Activated CD8-positive, alpha-beta memory T cell treated with anti-CD3 and anti-CD28 coated beads for 24 hours (primary cell): ENCODE measurements around the gene GLCE.

Experiments
- DNase-seq: peaks from one replicate; pipeline ENCODE4 v3.0.0-alpha.2; 2020

Gene GLCE

GRCh38 chr15:69160141-69160993 lies at the start of gene GLCE:
GLCE (plus strand) TSS chr15:69160635; CDS start chr15:69255807, 95,172 bp downstream.
- peak; percentile 96 for DNase-seq

GRCh38 chr15:69114331-69114928 lies 46.0 kb upstream of the GLCE start:
- no peak for DNase-seq

- no peak for DNase-seq
Observed at GRCh38 chr15:69115031-69115430, 45.4 kb upstream of the GLCE start.

GRCh38 chr15:69116391-69116790 lies 44.0 kb upstream of the GLCE start:
- DNase-seq: no peak

GRCh38 chr15:69117431-69117871 lies 43.0 kb upstream of the GLCE start:
- DNase-seq: no peak

GRCh38 chr15:69118089-69118488 lies 42.3 kb upstream of the GLCE start:
- DNase-seq: no peak

GRCh38 chr15:69119001-69119400 lies 41.4 kb upstream of the GLCE start:
- DNase-seq: no peak

GRCh38 chr15:69119683-69120395 lies 40.6 kb upstream of the GLCE start:
- no peak for DNase-seq

- DNase-seq: no peak
Observed at GRCh38 chr15:69120732-69121131, 39.7 kb upstream of the GLCE start.

GRCh38 chr15:69121198-69121828 lies 39.1 kb upstream of the GLCE start:
- no peak for DNase-seq

- DNase-seq: no peak
Observed at GRCh38 chr15:69125236-69125635, 35.2 kb upstream of the GLCE start.

- no peak for DNase-seq
Observed at GRCh38 chr15:69126054-69126469, 34.4 kb upstream of the GLCE start.

- DNase-seq: no peak
Observed at GRCh38 chr15:69127306-69127705, 33.1 kb upstream of the GLCE start.

GRCh38 chr15:69128667-69129311 lies 31.6 kb upstream of the GLCE start:
- no peak for DNase-seq

GRCh38 chr15:69131362-69132220 lies 28.8 kb upstream of the GLCE start:
- no peak for DNase-seq

GRCh38 chr15:69132430-69132829 lies 28.0 kb upstream of the GLCE start:
- DNase-seq: no peak

- no peak for DNase-seq
Observed at GRCh38 chr15:69132977-69133861, 27.2 kb upstream of the GLCE start.

- DNase-seq: no peak
Observed at GRCh38 chr15:69133862-69134519, 26.4 kb upstream of the GLCE start.

GRCh38 chr15:69134791-69135190 lies 25.6 kb upstream of the GLCE start:
- DNase-seq: no peak

GRCh38 chr15:69135499-69135898 lies 24.9 kb upstream of the GLCE start:
- DNase-seq: no peak
